ENCODE data around the gene RCSD1. TPM values are rescaled to one million over a fixed set of nuclear protein-coding genes. Genes with fewer than 3 reads are reported as not detected.

RCSD1 gene
- total and polyA plus RNA-seq, 10 of the 15 experiments (the other 5 are each of a cell fraction or from before 2014, with no cell fraction given): 11.4 to 78.3 (median 71.6) TPM

DNA sequence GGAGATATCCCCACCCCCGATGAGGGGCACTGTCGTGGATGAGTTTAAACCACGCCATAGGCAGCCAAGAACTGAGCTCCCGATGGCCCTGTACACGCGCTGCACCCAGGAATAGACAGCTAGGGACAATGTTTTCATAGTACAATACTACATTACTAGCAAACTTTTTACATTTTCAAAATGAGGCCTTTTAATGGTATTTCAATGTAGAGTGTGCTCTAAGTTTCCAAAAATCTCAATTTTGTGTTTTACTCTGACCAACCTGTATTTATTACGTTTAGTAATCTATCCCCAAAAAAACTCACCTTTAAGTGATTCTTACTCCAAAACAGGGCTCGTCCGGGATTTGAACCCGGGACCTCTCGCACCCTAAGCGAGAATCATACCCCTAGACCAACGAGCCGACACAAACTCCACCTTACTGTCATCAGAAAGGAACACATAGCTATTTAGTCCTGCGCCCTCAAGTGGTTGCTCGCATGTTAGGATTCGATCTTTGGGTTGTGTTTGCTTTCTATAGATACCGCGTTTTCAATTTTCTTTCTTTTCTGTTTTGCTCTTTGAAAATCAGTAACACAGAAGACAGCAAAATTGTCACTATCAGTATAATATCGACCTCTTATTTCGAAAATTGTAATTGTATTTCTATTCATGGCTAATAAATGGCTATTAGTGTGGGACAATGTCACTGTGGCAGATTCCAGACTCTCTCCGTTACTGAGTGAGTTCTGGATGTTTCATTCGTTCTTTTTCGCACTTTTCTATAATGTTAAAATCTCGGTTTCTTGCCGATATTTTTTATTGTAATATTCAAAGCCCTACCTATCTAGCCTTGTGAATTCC lies 85.3 kb downstream of the RCSD1 start:
- peak overlapping the region; percentile 99 for H3K4me2 ChIP-seq (ENCODE audit: control insufficient read depth, insufficient read depth)
- H3K79me2 ChIP-seq (ENCODE audit: control insufficient read depth, insufficient read depth, low read length): no peaks in the 10 kb centered on the region
- H3K27me3 ChIP-seq (replicated peaks in 1 of 2; ENCODE audit: control insufficient read depth in 2 of 2, insufficient read depth in 2 of 2, low read length in 1 of 2): no peaks in the 10 kb centered on the region
- POLR2A ChIA-PET: interaction anchor here (0.8 to 2.4 kb wide), 9 partner anchors 13 to 213 kb away, joined by 3 to 10 read pairs (median 4); partner anchors contain the start of gene CREG1
- SMC1A ChIA-PET (ENCODE audit: uncharacterized antibody, unreplicated experiment): interaction anchor here (0.7 to 3.3 kb wide), 13 partner anchors 8 to 367 kb away, joined by 3 to 21 read pairs (median 6); no protein-coding TSS in a partner anchor
- H3K9me3 ChIP-seq (replicated peaks; ENCODE audit: control insufficient read depth, insufficient read depth, low read length): no peaks in the 10 kb centered on the region
- 3% methylated on average over 26 of the region's 26 CpGs for WGBS (ENCODE audit: insufficient coverage, insufficient replicate concordance, low lambda C conversion rate, missing lambda C conversion rate)
- H3K4me3 ChIP-seq: peak overlapping the region; percentile 95
- in situ Hi-C loops (cut with MboI) (loop anchor here (5.0 kb wide), 1 partner anchor 222 kb away; the partner anchor contains the start of genes DCAF6 and MPC2), intact Hi-C loops (cut with micrococcal nuclease; ENCODE audit: unreplicated experiment) (loop anchor here (2.0 to 10.0 kb wide), 6 partner anchors 37 to 1841 kb away; partner anchors contain the start of genes DCAF6 and MPC2)
- BruUV-seq (replicated peaks): no TSS peak
- no peaks in the 10 kb centered on the region for H4K20me1 ChIP-seq (ENCODE audit: control insufficient read depth, insufficient read depth)
- H2AFZ ChIP-seq (ENCODE audit: control insufficient read depth, low read depth, low read length): peak overlapping the region; percentile 85
- ATAC-seq (peak; percentile 40), DNase-seq (ENCODE audit: low read depth, low spot score) (peak; percentile 97), FAIRE-seq (peak; percentile 23)
- CTCF ChIA-PET: interaction anchor here (0.6 to 4.6 kb wide), 27 partner anchors 8 to 512 kb away, joined by 3 to 28 read pairs (median 3); partner anchors contain the start of gene CREG1
- H3K9ac ChIP-seq (ENCODE audit: control insufficient read depth, insufficient read depth, low read length): peak overlapping the region; percentile 89
- RAD21 ChIA-PET (ENCODE audit: unreplicated experiment): interaction anchor here (1.0 to 2.7 kb wide), 13 partner anchors 11 to 362 kb away, joined by 3 to 23 read pairs (median 6); partner anchors contain the start of gene CREG1
- H3K27ac ChIP-seq (ENCODE audit: control insufficient read depth, insufficient read depth): peak overlapping the region; percentile 98
- H3K36me3 ChIP-seq (ENCODE audit: control insufficient read depth in 2 of 2, insufficient read depth in 2 of 2, low read length in 1 of 2): no peaks in the 10 kb centered on the region
- peaks cover 24% of the 10 kb centered on the region for H3K4me1 ChIP-seq (ENCODE audit: control insufficient read depth, insufficient read depth, low read length)
- TF ChIP-seq EP300 (IDR thresholded peaks at IDR 0.05; ENCODE audit: borderline replicate concordance in 1 of 2, control insufficient read depth in 1 of 2, low read depth in 2 of 2, low read length in 2 of 2) (0 out of 4 replicates have a peak, but pooled peaks of 1 of the 2 experiments have one; percentile 60), SUPT20H (IDR thresholded peaks at IDR 0.05; ENCODE audit: borderline replicate concordance, control insufficient read depth, low read depth, low read length) (no peak), CREB1 (IDR thresholded peaks at IDR 0.05; ENCODE audit: low read depth) (peak; percentile 77), TCF3 (IDR thresholded peaks at IDR 0.05; ENCODE audit: borderline replicate concordance, insufficient read depth, low read depth, low read length) (no peak), SREBF1 (IDR thresholded peaks at IDR 0.05; ENCODE audit: low read length) (no peak), RELA (IDR thresholded peaks at IDR 0.05; ENCODE audit: borderline replicate concordance, partially characterized antibody) (peak; percentile 61), TAF1 (IDR thresholded peaks at IDR 0.05; ENCODE audit: borderline replicate concordance, low read depth, low read length) (0 out of 2 replicates have a peak, but pooled peaks have one; percentile 22), SIX5 (IDR thresholded peaks at IDR 0.05; ENCODE audit: low read depth, low read length, severe bottlenecking) (no peak), POU2F2 (IDR thresholded peaks at IDR 0.05; ENCODE audit: borderline replicate concordance, low read depth, low read length) (peak; percentile 68; the same call in 1 of the 3 replicates), TCF12 (IDR thresholded peaks at IDR 0.05; ENCODE audit: low read depth, low read length) (no peak), MXI1 (IDR thresholded peaks at IDR 0.05; ENCODE audit: low read depth, low read length) (0 out of 2 replicates have a peak, but pooled peaks have one; percentile 14), NFIC (IDR thresholded peaks at IDR 0.05; ENCODE audit: low read depth, low read length) (peak; percentile 58; the same call in 1 of the 2 replicates), SMC3 (IDR thresholded peaks at IDR 0.05; ENCODE audit: borderline replicate concordance, low read length) (peak; percentile 20; the same call in 1 of the 2 replicates), RCOR1 (conservative IDR thresholded peaks at IDR 0.05; ENCODE audit: low read depth, low read length) (no peak), GABPA (IDR thresholded peaks at IDR 0.05; ENCODE audit: low read depth) (peak; percentile 60; the same call in 1 of the 2 replicates)
- TF ChIP-seq, protein P1, sequence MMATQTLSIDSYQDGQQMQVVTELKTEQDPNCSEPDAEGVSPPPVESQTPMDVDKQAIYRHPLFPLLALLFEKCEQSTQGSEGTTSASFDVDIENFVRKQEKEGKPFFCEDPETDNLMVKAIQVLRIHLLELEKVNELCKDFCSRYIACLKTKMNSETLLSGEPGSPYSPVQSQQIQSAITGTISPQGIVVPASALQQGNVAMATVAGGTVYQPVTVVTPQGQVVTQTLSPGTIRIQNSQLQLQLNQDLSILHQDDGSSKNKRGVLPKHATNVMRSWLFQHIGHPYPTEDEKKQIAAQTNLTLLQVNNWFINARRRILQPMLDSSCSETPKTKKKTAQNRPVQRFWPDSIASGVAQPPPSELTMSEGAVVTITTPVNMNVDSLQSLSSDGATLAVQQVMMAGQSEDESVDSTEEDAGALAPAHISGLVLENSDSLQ (IDR thresholded peaks at IDR 0.05): 0 out of 2 replicates have a peak, but pooled peaks have one; percentile 8
- TF ChIP-seq, protein P2, sequence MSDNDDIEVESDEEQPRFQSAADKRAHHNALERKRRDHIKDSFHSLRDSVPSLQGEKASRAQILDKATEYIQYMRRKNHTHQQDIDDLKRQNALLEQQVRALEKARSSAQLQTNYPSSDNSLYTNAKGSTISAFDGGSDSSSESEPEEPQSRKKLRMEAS (IDR thresholded peaks at IDR 0.05; ENCODE audit: low read depth, low read length): no peak

Measured in GM12878 (cell line).